Measurements from ENCODE around the gene RUNX1.
A peak's percentile ranks its signal among the peaks of the same experiment; 100 is the strongest.

Gene RUNX1

GRCh38 chr21:34824314-34824713, 224.8 kb downstream of the RUNX1 start:
- Histone ChIP-seq H3K4me2 (ENCODE audit: low read length) (no peak overlapping the region), H3K4ac (ENCODE audit: low read depth, low read length) (no peak overlapping the region), H3K36me3 (ENCODE audit: control insufficient read depth, insufficient read depth, low read length) (no peaks in the 10 kb centered on the region), H4K8ac (ENCODE audit: low read depth, low read length) (no peak overlapping the region), H3K9ac (ENCODE audit: low read length) (no peak overlapping the region), H2BK5ac (ENCODE audit: low read length) (no peak overlapping the region), H2AK5ac (ENCODE audit: low read length) (no peak overlapping the region), H3K27me3 (ENCODE audit: insufficient read depth, low read length, poor library complexity) (no peaks in the 10 kb centered on the region), H4K5ac (ENCODE audit: low read length) (no peak overlapping the region), H3K4me1 (ENCODE audit: control insufficient read depth, low read depth, low read length) (no peaks in the 10 kb centered on the region), H3K56ac (ENCODE audit: low read length) (no peak overlapping the region), H2BK120ac (ENCODE audit: low read depth, low read length) (no peak overlapping the region), H3K4me3 (ENCODE audit: low read length) (no peak overlapping the region), H3K79me2 (ENCODE audit: control insufficient read depth, insufficient read depth, low read length) (no peaks in the 10 kb centered on the region), H2BK15ac (replicated peaks; ENCODE audit: low read depth) (no peak overlapping the region), H3K23ac (ENCODE audit: low read length) (no peak overlapping the region), H3K79me1 (ENCODE audit: low read length) (no peaks in the 10 kb centered on the region), H3K27ac (ENCODE audit: low read depth, low read length) (no peak overlapping the region), H3K18ac (ENCODE audit: low read length) (no peak overlapping the region)
- DNase-seq: no peak
- no CpG with 5 or more reads among the region's 1 CpG for WGBS (ENCODE audit: extremely low coverage, insufficient coverage, low lambda C conversion rate)

DNA sequence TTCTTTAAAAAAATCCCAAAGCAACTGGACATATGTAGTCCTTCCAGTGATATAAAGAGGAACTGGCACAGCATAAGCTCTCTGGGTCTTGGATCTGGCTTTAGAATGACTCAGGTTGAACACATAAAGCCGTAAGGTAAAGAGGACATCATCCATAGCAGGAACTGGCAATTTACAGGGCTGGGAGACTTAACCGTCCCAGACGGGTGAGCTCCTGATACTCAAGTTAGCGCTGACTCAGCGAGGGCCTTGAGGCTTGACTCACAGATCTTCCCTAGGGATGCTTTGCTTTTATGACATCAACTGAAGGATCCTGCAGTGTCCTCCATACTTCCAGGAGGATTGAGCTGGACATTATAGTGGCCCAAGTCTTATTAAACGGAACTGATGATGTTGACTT, 226.2 kb downstream of the RUNX1 start:
- no peak overlapping the region for H3K56ac ChIP-seq (ENCODE audit: low read length)
- no peaks in the 10 kb centered on the region for H3K36me3 ChIP-seq (ENCODE audit: control insufficient read depth, insufficient read depth, low read length)
- peak; percentile 22 for DNase-seq
- H2BK15ac ChIP-seq (replicated peaks; ENCODE audit: low read depth): no peak overlapping the region
- no peak overlapping the region for H3K9ac ChIP-seq (ENCODE audit: low read length)
- H3K79me2 ChIP-seq (ENCODE audit: control insufficient read depth, insufficient read depth, low read length): no peaks in the 10 kb centered on the region
- no peak overlapping the region for H2BK5ac ChIP-seq (ENCODE audit: low read length)
- no peaks in the 10 kb centered on the region for H3K27me3 ChIP-seq (ENCODE audit: insufficient read depth, low read length, poor library complexity)
- no peak overlapping the region for H4K5ac ChIP-seq (ENCODE audit: low read length)
- no peaks in the 10 kb centered on the region for H3K4me1 ChIP-seq (ENCODE audit: control insufficient read depth, low read depth, low read length)
- no peak overlapping the region for H3K23ac ChIP-seq (ENCODE audit: low read length)
- no peak overlapping the region for H3K18ac ChIP-seq (ENCODE audit: low read length)
- no peak overlapping the region for H3K4me3 ChIP-seq (ENCODE audit: low read length)
- no peaks in the 10 kb centered on the region for H3K79me1 ChIP-seq (ENCODE audit: low read length)
- H3K4me2 ChIP-seq (ENCODE audit: low read length): no peak overlapping the region
- H2AK5ac ChIP-seq (ENCODE audit: low read length): no peak overlapping the region
- no peak overlapping the region for H2BK120ac ChIP-seq (ENCODE audit: low read depth, low read length)
- H3K27ac ChIP-seq (ENCODE audit: low read depth, low read length): no peak overlapping the region
- WGBS (ENCODE audit: extremely low coverage, insufficient coverage, low lambda C conversion rate): no CpG with 5 or more reads among the region's 6 CpGs
- no peak overlapping the region for H3K4ac ChIP-seq (ENCODE audit: low read depth, low read length)
- no peak overlapping the region for H4K8ac ChIP-seq (ENCODE audit: low read depth, low read length)

DNA sequence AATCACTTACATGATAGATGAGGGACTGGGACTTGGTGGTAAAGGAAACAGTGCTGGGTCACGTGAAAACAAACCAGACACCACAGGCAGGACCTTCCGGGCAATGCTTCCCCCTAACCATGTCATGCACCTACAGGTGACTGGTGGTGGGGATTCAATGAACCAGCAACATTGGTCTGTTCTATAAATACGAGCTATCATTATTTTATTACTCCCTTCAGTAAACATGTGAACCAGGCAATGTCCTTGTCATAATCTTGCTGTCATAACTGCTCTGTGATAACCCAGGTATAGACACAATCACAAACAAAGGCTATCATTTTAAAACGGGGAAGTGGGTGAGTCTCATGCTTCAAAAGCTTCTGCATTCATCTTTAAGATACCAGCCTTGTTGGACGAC, 226.9 kb downstream of the RUNX1 start:
- no peaks in the 10 kb centered on the region for H3K27me3 ChIP-seq (ENCODE audit: insufficient read depth, low read length, poor library complexity)
- no peak overlapping the region for H3K18ac ChIP-seq (ENCODE audit: low read length)
- no peak overlapping the region for H2AK5ac ChIP-seq (ENCODE audit: low read length)
- no peaks in the 10 kb centered on the region for H3K79me1 ChIP-seq (ENCODE audit: low read length)
- no peak overlapping the region for H3K23ac ChIP-seq (ENCODE audit: low read length)
- no peak overlapping the region for H2BK120ac ChIP-seq (ENCODE audit: low read depth, low read length)
- no peak overlapping the region for H3K9ac ChIP-seq (ENCODE audit: low read length)
- H4K8ac ChIP-seq (ENCODE audit: low read depth, low read length): no peak overlapping the region
- no peak overlapping the region for H2BK5ac ChIP-seq (ENCODE audit: low read length)
- no peaks in the 10 kb centered on the region for H3K79me2 ChIP-seq (ENCODE audit: control insufficient read depth, insufficient read depth, low read length)
- H2BK15ac ChIP-seq (replicated peaks; ENCODE audit: low read depth): no peak overlapping the region
- H3K27ac ChIP-seq (ENCODE audit: low read depth, low read length): no peak overlapping the region
- no peaks in the 10 kb centered on the region for H3K4me1 ChIP-seq (ENCODE audit: control insufficient read depth, low read depth, low read length)
- no peak overlapping the region for H4K5ac ChIP-seq (ENCODE audit: low read length)
- no CpG with 5 or more reads among the region's 5 CpGs for WGBS (ENCODE audit: extremely low coverage, insufficient coverage, low lambda C conversion rate)
- no peak overlapping the region for H3K4me2 ChIP-seq (ENCODE audit: low read length)
- no peak overlapping the region for H3K56ac ChIP-seq (ENCODE audit: low read length)
- no peak for DNase-seq
- no peaks in the 10 kb centered on the region for H3K36me3 ChIP-seq (ENCODE audit: control insufficient read depth, insufficient read depth, low read length)
- H3K4me3 ChIP-seq (ENCODE audit: low read length): no peak overlapping the region
- no peak overlapping the region for H3K4ac ChIP-seq (ENCODE audit: low read depth, low read length)

DNA sequence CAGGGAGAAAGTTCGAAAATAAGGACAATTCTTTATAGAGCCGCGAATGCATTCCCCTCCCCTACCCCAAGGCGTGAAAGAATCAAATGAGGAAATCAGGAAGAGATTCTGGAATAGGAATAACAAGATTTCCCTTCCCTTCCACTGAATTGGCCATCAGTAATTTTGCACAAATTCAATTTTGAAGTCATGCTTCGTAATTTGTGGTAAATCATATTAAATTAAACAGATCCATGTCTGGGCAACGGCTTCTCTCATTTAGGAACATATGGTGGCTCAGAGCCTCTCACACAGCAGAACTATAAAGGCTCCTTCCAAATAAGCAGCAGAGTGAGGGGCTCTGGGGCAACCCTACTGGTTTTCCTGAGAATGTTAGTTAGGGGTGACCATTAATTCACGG, 227.4 kb downstream of the RUNX1 start:
- H3K36me3 ChIP-seq (ENCODE audit: control insufficient read depth, insufficient read depth, low read length): no peaks in the 10 kb centered on the region
- H3K18ac ChIP-seq (ENCODE audit: low read length): no peak overlapping the region
- no peak overlapping the region for H3K27ac ChIP-seq (ENCODE audit: low read depth, low read length)
- H3K79me1 ChIP-seq (ENCODE audit: low read length): no peaks in the 10 kb centered on the region
- no peak overlapping the region for H2BK5ac ChIP-seq (ENCODE audit: low read length)
- no peak overlapping the region for H3K9ac ChIP-seq (ENCODE audit: low read length)
- no peak overlapping the region for H2BK15ac ChIP-seq (replicated peaks; ENCODE audit: low read depth)
- H3K4me3 ChIP-seq (ENCODE audit: low read length): no peak overlapping the region
- no CpG with 5 or more reads among the region's 7 CpGs for WGBS (ENCODE audit: extremely low coverage, insufficient coverage, low lambda C conversion rate)
- H4K5ac ChIP-seq (ENCODE audit: low read length): no peak overlapping the region
- H2AK5ac ChIP-seq (ENCODE audit: low read length): no peak overlapping the region
- H4K8ac ChIP-seq (ENCODE audit: low read depth, low read length): no peak overlapping the region
- no peak overlapping the region for H3K4ac ChIP-seq (ENCODE audit: low read depth, low read length)
- no peak overlapping the region for H3K4me2 ChIP-seq (ENCODE audit: low read length)
- H3K4me1 ChIP-seq (ENCODE audit: control insufficient read depth, low read depth, low read length): no peaks in the 10 kb centered on the region
- no peak overlapping the region for H3K56ac ChIP-seq (ENCODE audit: low read length)
- H3K79me2 ChIP-seq (ENCODE audit: control insufficient read depth, insufficient read depth, low read length): no peaks in the 10 kb centered on the region
- H2BK120ac ChIP-seq (ENCODE audit: low read depth, low read length): no peak overlapping the region
- DNase-seq: no peak
- no peaks in the 10 kb centered on the region for H3K27me3 ChIP-seq (ENCODE audit: insufficient read depth, low read length, poor library complexity)
- H3K23ac ChIP-seq (ENCODE audit: low read length): no peak overlapping the region

DNA sequence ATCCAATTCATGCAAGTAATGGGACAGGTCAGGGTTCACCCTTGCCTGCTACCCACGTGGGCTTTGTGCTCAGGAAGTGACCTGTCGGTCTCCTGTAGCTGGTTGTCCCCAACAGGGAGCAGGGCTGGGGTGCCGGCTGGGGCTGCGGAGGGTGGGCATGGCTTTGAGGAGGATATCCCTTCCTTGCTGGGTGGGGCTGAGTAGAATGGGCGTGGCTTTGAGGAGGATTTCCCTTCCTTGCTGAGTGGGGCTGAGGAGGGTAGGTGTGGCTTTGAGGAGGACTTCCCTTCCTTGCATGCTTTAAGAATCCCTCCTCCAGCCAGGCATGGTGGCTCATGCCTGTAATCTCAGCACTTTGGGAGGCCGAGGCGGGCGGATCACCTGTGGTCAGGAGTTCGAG, 229.1 kb downstream of the RUNX1 start:
- Histone ChIP-seq H3K23ac (ENCODE audit: low read length) (no peak overlapping the region), H3K18ac (ENCODE audit: low read length) (no peak overlapping the region), H3K56ac (ENCODE audit: low read length) (no peak overlapping the region), H3K36me3 (ENCODE audit: control insufficient read depth, insufficient read depth, low read length) (no peaks in the 10 kb centered on the region), H3K4me1 (ENCODE audit: control insufficient read depth, low read depth, low read length) (no peaks in the 10 kb centered on the region), H3K4ac (ENCODE audit: low read depth, low read length) (no peak overlapping the region), H3K4me3 (ENCODE audit: low read length) (no peak overlapping the region), H3K79me2 (ENCODE audit: control insufficient read depth, insufficient read depth, low read length) (no peaks in the 10 kb centered on the region), H4K5ac (ENCODE audit: low read length) (no peak overlapping the region), H3K27ac (ENCODE audit: low read depth, low read length) (no peak overlapping the region), H3K79me1 (ENCODE audit: low read length) (no peaks in the 10 kb centered on the region), H2BK15ac (replicated peaks; ENCODE audit: low read depth) (no peak overlapping the region), H4K8ac (ENCODE audit: low read depth, low read length) (no peak overlapping the region), H2AK5ac (ENCODE audit: low read length) (no peak overlapping the region), H2BK5ac (ENCODE audit: low read length) (no peak overlapping the region), H3K27me3 (ENCODE audit: insufficient read depth, low read length, poor library complexity) (no peaks in the 10 kb centered on the region), H3K4me2 (ENCODE audit: low read length) (no peak overlapping the region), H2BK120ac (ENCODE audit: low read depth, low read length) (no peak overlapping the region), H3K9ac (ENCODE audit: low read length) (no peak overlapping the region)
- DNase-seq: peak; percentile 28
- no CpG with 5 or more reads among the region's 9 CpGs for WGBS (ENCODE audit: extremely low coverage, insufficient coverage, low lambda C conversion rate)

- Histone ChIP-seq H3K18ac (ENCODE audit: low read length) (no peak overlapping the region), H3K4ac (ENCODE audit: low read depth, low read length) (no peak overlapping the region), H3K23ac (ENCODE audit: low read length) (no peak overlapping the region), H2BK5ac (ENCODE audit: low read length) (no peak overlapping the region), H3K4me1 (ENCODE audit: control insufficient read depth, low read depth, low read length) (no peaks in the 10 kb centered on the region), H2BK15ac (replicated peaks; ENCODE audit: low read depth) (no peak overlapping the region), H3K36me3 (ENCODE audit: control insufficient read depth, insufficient read depth, low read length) (no peaks in the 10 kb centered on the region), H3K56ac (ENCODE audit: low read length) (no peak overlapping the region), H3K79me2 (ENCODE audit: control insufficient read depth, insufficient read depth, low read length) (no peaks in the 10 kb centered on the region), H3K9ac (ENCODE audit: low read length) (no peak overlapping the region), H3K27ac (ENCODE audit: low read depth, low read length) (no peak overlapping the region), H3K79me1 (ENCODE audit: low read length) (no peaks in the 10 kb centered on the region), H3K27me3 (ENCODE audit: insufficient read depth, low read length, poor library complexity) (no peaks in the 10 kb centered on the region), H3K4me3 (ENCODE audit: low read length) (no peak overlapping the region), H2AK5ac (ENCODE audit: low read length) (no peak overlapping the region), H2BK120ac (ENCODE audit: low read depth, low read length) (no peak overlapping the region), H4K8ac (ENCODE audit: low read depth, low read length) (no peak overlapping the region), H4K5ac (ENCODE audit: low read length) (no peak overlapping the region), H3K4me2 (ENCODE audit: low read length) (no peak overlapping the region)
- WGBS (ENCODE audit: extremely low coverage, insufficient coverage, low lambda C conversion rate): no CpG with 5 or more reads among the region's 15 CpGs
- DNase-seq: peak; percentile 67
Measured at GRCh38 chr21:34819357-34819999, 229.6 kb downstream of the RUNX1 start.
